ENCODE data around the gene NCOA5. TPM values are rescaled to one million over a fixed set of nuclear protein-coding genes. Genes with fewer than 3 reads are reported as not detected.

Gene NCOA5
- total RNA-seq, 1 donor from 2014 or later, result 26.2 TPM

- Mint-ChIP-seq H3K36me3 (ENCODE audit: low read depth) (no peaks in the 10 kb centered on the region), H3K27me3 (ENCODE audit: low read depth) (peaks cover 62% of the 10 kb centered on the region), H3K9me3 (ENCODE audit: low read depth) (no peaks in the 10 kb centered on the region), H3K27ac (ENCODE audit: unreplicated experiment) (no peak overlapping the region), H3K4me3 (ENCODE audit: unreplicated experiment) (no peak overlapping the region), H3K4me1 (ENCODE audit: low read depth) (no peaks in the 10 kb centered on the region)
- TF ChIP-seq CTCF (IDR thresholded peaks at IDR 0.05), result no peak
- DNase-seq (ENCODE audit: low spot score), result no peak
These were observed 52.7 kb downstream of the NCOA5 start for GRCh38 chr20:46037036-46037435.

- H3K36me3 Mint-ChIP-seq (ENCODE audit: low read depth), result no peaks in the 10 kb centered on the region
- no peaks in the 10 kb centered on the region for H3K4me1 Mint-ChIP-seq (ENCODE audit: low read depth)
- no peaks in the 10 kb centered on the region for H3K9me3 Mint-ChIP-seq (ENCODE audit: low read depth)
- TF ChIP-seq CTCF (IDR thresholded peaks at IDR 0.05), result no peak
- DNase-seq (ENCODE audit: low spot score), result no peak
- H3K4me3 Mint-ChIP-seq (ENCODE audit: unreplicated experiment), result no peak overlapping the region
- peaks cover 57% of the 10 kb centered on the region for H3K27me3 Mint-ChIP-seq (ENCODE audit: low read depth)
- H3K27ac Mint-ChIP-seq (ENCODE audit: unreplicated experiment), result no peak overlapping the region
These were observed 53.4 kb downstream of the NCOA5 start for GRCh38 chr20:46036370-46036769.

- TF ChIP-seq CTCF (IDR thresholded peaks at IDR 0.05), result no peak
- H3K36me3 Mint-ChIP-seq (ENCODE audit: low read depth), result no peaks in the 10 kb centered on the region
- H3K9me3 Mint-ChIP-seq (ENCODE audit: low read depth), result no peaks in the 10 kb centered on the region
- H3K4me3 Mint-ChIP-seq (ENCODE audit: unreplicated experiment), result no peak overlapping the region
- H3K27me3 Mint-ChIP-seq (ENCODE audit: low read depth), result peaks cover 61% of the 10 kb centered on the region
- DNase-seq (ENCODE audit: low spot score), result no peak
- no peaks in the 10 kb centered on the region for H3K4me1 Mint-ChIP-seq (ENCODE audit: low read depth)
- H3K27ac Mint-ChIP-seq (ENCODE audit: unreplicated experiment), result no peak overlapping the region
These were observed 54.0 kb downstream of the NCOA5 start for GRCh38 chr20:46035713-46036112.

GRCh38 chr20:46035253-46035652, 54.5 kb downstream of the NCOA5 start:
- H3K27me3 Mint-ChIP-seq (ENCODE audit: low read depth), result peaks cover 64% of the 10 kb centered on the region

GRCh38 chr20:46034039-46034438, 55.7 kb downstream of the NCOA5 start:
- H3K27me3 Mint-ChIP-seq (ENCODE audit: low read depth), result peaks cover 70% of the 10 kb centered on the region
- no peak overlapping the region for H3K4me3 Mint-ChIP-seq (ENCODE audit: unreplicated experiment)
- H3K36me3 Mint-ChIP-seq (ENCODE audit: low read depth), result no peaks in the 10 kb centered on the region
- DNase-seq (ENCODE audit: low spot score), result no peak
- H3K9me3 Mint-ChIP-seq (ENCODE audit: low read depth), result no peaks in the 10 kb centered on the region
- TF ChIP-seq CTCF (IDR thresholded peaks at IDR 0.05), result no peak
- no peak overlapping the region for H3K27ac Mint-ChIP-seq (ENCODE audit: unreplicated experiment)
- H3K4me1 Mint-ChIP-seq (ENCODE audit: low read depth), result no peaks in the 10 kb centered on the region

More at GRCh38 chr20:46035253-46035652, 54.5 kb downstream of the NCOA5 start:
- TF ChIP-seq CTCF (IDR thresholded peaks at IDR 0.05), result no peak
- Mint-ChIP-seq H3K4me1 (ENCODE audit: low read depth) (no peaks in the 10 kb centered on the region), H3K36me3 (ENCODE audit: low read depth) (no peaks in the 10 kb centered on the region), H3K27ac (ENCODE audit: unreplicated experiment) (no peak overlapping the region), H3K4me3 (ENCODE audit: unreplicated experiment) (no peak overlapping the region), H3K9me3 (ENCODE audit: low read depth) (no peaks in the 10 kb centered on the region)
- no peak for DNase-seq (ENCODE audit: low spot score)

All from chondrocyte (in vitro differentiated cells).